Neural cell (in vitro differentiated cells): ENCODE results near the gene ATXN10. TPM values are rescaled to one million over a fixed set of nuclear protein-coding genes. Genes with fewer than 3 reads are reported as not detected.

Experiments used
- H2AFZ ChIP-seq: fragments of 200-600, 300-800 bp; sonication (generic), shearing (Covaris generic); 2 replicates; pipeline ENCODE4 v1.6.0; 2014; ENCODE audit warnings: low read depth, mild to moderate bottlenecking, antibody characterized with exemption, low read length, moderate library complexity
- H3F3A ChIP-seq: fragments of 200-600 bp; shearing (Covaris generic); 2 replicates; pipeline ENCODE4 v1.6.1; 2016; ENCODE audit warnings: mild to moderate bottlenecking, moderate library complexity, mixed read lengths, antibody characterized with exemption, low read length; ENCODE audit not compliant: insufficient read depth, poor library complexity, severe bottlenecking
- H3K27ac ChIP-seq: fragments of 200-600, 300-800 bp; sonication (generic), shearing (Covaris generic); 2 replicates; pipeline ENCODE4 v1.5.1; 2014; ENCODE audit warnings: mild to moderate bottlenecking, low read length, moderate library complexity
- H3K27me3 ChIP-seq: fragments of 300-800, 200-600 bp; sonication (generic), shearing (Covaris generic); 2 replicates; pipeline ENCODE4 v1.6.0; 2014; ENCODE audit warnings: mild to moderate bottlenecking, low read depth, low read length, moderate library complexity; ENCODE audit not compliant: insufficient read depth
- H3K36me3 ChIP-seq: fragments of 300-800, 200-600 bp; sonication (generic), shearing (Covaris generic); 2 replicates; pipeline ENCODE4 v1.5.1; 2014; ENCODE audit warnings: mild to moderate bottlenecking, antibody characterized with exemption, low read length, moderate library complexity; ENCODE audit not compliant: insufficient read depth
- H3K4me2 ChIP-seq: fragments of 300-800, 200-600 bp; sonication (generic), shearing (Covaris generic); 2 replicates; pipeline ENCODE4 v1.6.0; 2014; ENCODE audit warnings: mild to moderate bottlenecking, low read length
- H3K4me3 ChIP-seq: fragments of 300-800, 200-600 bp; sonication (generic), shearing (Covaris generic); 2 replicates; pipeline ENCODE4 v1.5.1; 2014; ENCODE audit warnings: mild to moderate bottlenecking, low read length, moderate library complexity
- H3K79me2 ChIP-seq: fragments of 200-600 bp; shearing (Covaris generic); replicated peaks from 2 replicates; pipeline ENCODE4 v1.6.0; 2014; ENCODE audit warnings: mild to moderate bottlenecking, low read length, moderate library complexity; ENCODE audit not compliant: insufficient read depth
- H3K9ac ChIP-seq: fragments of 300-800, 200-600 bp; sonication (generic), shearing (Covaris generic); 2 replicates; pipeline ENCODE4 v1.6.1; 2016; ENCODE audit warnings: mild to moderate bottlenecking, low read length, mixed read lengths
- H3K9me2 ChIP-seq: fragments of 200-600 bp; shearing (Covaris generic); 2 replicates; pipeline ENCODE4 v1.6.1; 2016; ENCODE audit warnings: mild to moderate bottlenecking, low read length, mixed read lengths; ENCODE audit not compliant: insufficient read depth
- H3K9me3 ChIP-seq: fragments of 200-600, 300-800 bp; sonication (generic), shearing (Covaris generic); 2 replicates; pipeline ENCODE4 v1.6.1; 2016; ENCODE audit warnings: mild to moderate bottlenecking, mixed run types, low read length, moderate library complexity, mixed read lengths
- H4K20me1 ChIP-seq: fragments of 200-600 bp; shearing (Covaris generic); 2 replicates; pipeline ENCODE4 v1.6.1; 2016; ENCODE audit warnings: mild to moderate bottlenecking, mixed run types; ENCODE audit not compliant: insufficient read depth
- EP300 ChIP-seq: fragments of 450-650 bp; conservative IDR thresholded peaks from 2 replicates; pipeline ENCODE4 v1.6.1; 2014; ENCODE audit warnings: antibody characterized with exemption, mild to moderate bottlenecking, moderate library complexity; ENCODE audit not compliant: poor library complexity, severe bottlenecking
- EZH2 ChIP-seq: fragments of 200-600, 300-800 bp; shearing (Covaris generic), sonication (generic); IDR thresholded peaks from 2 replicates; pipeline ENCODE4 v1.6.1; 2014; ENCODE audit warnings: antibody characterized with exemption, low read length, borderline replicate concordance, mild to moderate bottlenecking; ENCODE audit not compliant: insufficient read depth, poor library complexity, severe bottlenecking
- MXI1 ChIP-seq: fragments of 450-650 bp; conservative IDR thresholded peaks from 2 replicates; pipeline ENCODE4 v1.6.1; 2014; ENCODE audit warnings: antibody characterized with exemption, mild to moderate bottlenecking; ENCODE audit not compliant: poor library complexity, severe bottlenecking
- POLR2AphosphoS5 ChIP-seq: IDR thresholded peaks from 2 replicates; pipeline ENCODE4 v1.6.1; 2012
- RAD21 ChIP-seq: fragments of 450-650 bp; conservative IDR thresholded peaks from 2 replicates; pipeline ENCODE4 v1.6.1; 2014; ENCODE audit warnings: antibody characterized with exemption, mild to moderate bottlenecking, moderate library complexity
- SMC3 ChIP-seq: fragments of 450-650 bp; conservative IDR thresholded peaks from 2 replicates; pipeline ENCODE4 v1.6.1; 2014; ENCODE audit warnings: antibody characterized with exemption, mild to moderate bottlenecking, moderate library complexity; ENCODE audit not compliant: poor library complexity
- TAF1 ChIP-seq: IDR thresholded peaks from 2 replicates; pipeline ENCODE4 v1.6.1; 2012; ENCODE audit warnings: low read depth
- polyA plus RNA-seq: library from polyadenylated mRNA; depleted of rRNA; stranded (reverse); fragments of >200 nt; gene quantifications from 2 replicates; pipeline ENCODE4 v1.2.3, GENCODE V29; 2014
- TF ChIP-seq, protein P1 (sequence below): fragments of 450-650 bp; IDR thresholded peaks from 2 replicates; pipeline ENCODE4 v1.5.1; 2014; ENCODE audit warnings: antibody characterized with exemption, mild to moderate bottlenecking, moderate library complexity; ENCODE audit not compliant: poor library complexity, severe bottlenecking
- TF ChIP-seq, protein P2 (sequence below): IDR thresholded peaks from 2 replicates; pipeline ENCODE4 v1.6.1; 2012; ENCODE audit warnings: borderline replicate concordance

The ATXN10 gene
- polyA plus RNA-seq, 1 donor from 2014 or later = 321 TPM

DNA sequence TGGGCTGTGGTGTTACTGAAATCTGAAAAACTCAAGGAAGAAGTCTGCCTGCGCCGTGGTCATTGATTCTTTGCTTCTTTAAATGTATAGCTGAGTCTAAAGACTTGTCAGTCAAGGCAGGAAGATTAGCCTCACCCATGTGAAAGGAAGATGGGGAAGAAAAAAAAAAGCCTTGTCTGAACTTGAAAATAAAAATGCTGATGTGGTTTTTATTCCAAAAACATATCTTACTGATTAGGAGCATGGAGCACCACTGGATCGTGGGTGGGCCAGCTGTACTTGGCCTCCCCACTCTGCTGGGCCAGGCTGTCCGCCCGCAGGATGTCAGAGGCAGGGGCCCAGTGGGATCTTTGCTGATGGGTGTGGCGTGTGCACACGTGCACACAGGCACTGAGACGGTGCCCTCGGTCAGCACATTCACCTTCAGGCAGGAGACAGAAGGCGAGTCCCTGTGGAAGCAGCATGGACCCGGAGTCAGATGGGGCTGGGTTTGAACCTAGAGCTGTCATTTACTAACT lies 193.4 kb downstream of the ATXN10 start (continued):
- no peak for TF ChIP-seq SMC3
- TF ChIP-seq MXI1 = no peak

DNA sequence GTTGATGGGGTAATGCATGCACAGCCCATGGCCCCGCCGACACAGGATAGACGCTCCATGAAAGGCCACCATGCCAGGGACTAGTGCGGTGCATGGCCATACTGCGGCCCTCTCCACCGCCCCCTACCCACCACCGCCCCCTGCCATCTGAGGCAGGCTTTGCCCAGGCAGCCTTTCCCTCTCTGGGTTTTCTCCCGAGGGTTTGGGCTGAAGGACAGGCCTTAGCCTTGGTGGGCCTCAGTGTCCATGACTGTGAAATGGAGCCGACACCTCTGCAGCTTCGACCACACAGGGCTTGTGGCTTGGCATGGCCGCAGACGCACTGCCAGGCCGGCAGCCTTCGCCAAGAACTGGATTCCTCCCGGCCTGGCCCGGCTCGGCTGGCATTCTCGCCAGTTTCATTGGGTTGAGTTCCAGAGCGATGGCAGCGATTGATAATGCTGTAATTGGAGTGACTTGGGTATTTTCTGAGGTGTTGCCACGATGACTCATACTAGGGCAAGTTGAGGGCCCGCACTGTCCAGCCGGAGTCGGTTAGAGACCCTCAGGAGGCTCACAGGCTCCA lies 194.0 kb downstream of the ATXN10 start:
- Histone ChIP-seq H3K9me2 (no peaks in the 10 kb centered on the region), H3K9ac (no peak overlapping the region), H3K79me2 (no peaks in the 10 kb centered on the region), H2AFZ (no peak overlapping the region), H3K27ac (no peak overlapping the region), H4K20me1 (no peaks in the 10 kb centered on the region), H3K4me2 (no peak overlapping the region), H3K36me3 (no peaks in the 10 kb centered on the region), H3K4me3 (no peak overlapping the region), H3K9me3 (no peaks in the 10 kb centered on the region), H3K27me3 (peaks cover 30% of the 10 kb centered on the region), H3F3A (no peaks in the 10 kb centered on the region)
- TF ChIP-seq POLR2AphosphoS5 (no peak), RAD21 (no peak), TAF1 (no peak), EP300 (no peak), EZH2 (no peak), MXI1 (no peak), SMC3 (no peak)
- TF ChIP-seq, protein P1, sequence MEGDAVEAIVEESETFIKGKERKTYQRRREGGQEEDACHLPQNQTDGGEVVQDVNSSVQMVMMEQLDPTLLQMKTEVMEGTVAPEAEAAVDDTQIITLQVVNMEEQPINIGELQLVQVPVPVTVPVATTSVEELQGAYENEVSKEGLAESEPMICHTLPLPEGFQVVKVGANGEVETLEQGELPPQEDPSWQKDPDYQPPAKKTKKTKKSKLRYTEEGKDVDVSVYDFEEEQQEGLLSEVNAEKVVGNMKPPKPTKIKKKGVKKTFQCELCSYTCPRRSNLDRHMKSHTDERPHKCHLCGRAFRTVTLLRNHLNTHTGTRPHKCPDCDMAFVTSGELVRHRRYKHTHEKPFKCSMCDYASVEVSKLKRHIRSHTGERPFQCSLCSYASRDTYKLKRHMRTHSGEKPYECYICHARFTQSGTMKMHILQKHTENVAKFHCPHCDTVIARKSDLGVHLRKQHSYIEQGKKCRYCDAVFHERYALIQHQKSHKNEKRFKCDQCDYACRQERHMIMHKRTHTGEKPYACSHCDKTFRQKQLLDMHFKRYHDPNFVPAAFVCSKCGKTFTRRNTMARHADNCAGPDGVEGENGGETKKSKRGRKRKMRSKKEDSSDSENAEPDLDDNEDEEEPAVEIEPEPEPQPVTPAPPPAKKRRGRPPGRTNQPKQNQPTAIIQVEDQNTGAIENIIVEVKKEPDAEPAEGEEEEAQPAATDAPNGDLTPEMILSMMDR = no peak
- TF ChIP-seq, protein P2, sequence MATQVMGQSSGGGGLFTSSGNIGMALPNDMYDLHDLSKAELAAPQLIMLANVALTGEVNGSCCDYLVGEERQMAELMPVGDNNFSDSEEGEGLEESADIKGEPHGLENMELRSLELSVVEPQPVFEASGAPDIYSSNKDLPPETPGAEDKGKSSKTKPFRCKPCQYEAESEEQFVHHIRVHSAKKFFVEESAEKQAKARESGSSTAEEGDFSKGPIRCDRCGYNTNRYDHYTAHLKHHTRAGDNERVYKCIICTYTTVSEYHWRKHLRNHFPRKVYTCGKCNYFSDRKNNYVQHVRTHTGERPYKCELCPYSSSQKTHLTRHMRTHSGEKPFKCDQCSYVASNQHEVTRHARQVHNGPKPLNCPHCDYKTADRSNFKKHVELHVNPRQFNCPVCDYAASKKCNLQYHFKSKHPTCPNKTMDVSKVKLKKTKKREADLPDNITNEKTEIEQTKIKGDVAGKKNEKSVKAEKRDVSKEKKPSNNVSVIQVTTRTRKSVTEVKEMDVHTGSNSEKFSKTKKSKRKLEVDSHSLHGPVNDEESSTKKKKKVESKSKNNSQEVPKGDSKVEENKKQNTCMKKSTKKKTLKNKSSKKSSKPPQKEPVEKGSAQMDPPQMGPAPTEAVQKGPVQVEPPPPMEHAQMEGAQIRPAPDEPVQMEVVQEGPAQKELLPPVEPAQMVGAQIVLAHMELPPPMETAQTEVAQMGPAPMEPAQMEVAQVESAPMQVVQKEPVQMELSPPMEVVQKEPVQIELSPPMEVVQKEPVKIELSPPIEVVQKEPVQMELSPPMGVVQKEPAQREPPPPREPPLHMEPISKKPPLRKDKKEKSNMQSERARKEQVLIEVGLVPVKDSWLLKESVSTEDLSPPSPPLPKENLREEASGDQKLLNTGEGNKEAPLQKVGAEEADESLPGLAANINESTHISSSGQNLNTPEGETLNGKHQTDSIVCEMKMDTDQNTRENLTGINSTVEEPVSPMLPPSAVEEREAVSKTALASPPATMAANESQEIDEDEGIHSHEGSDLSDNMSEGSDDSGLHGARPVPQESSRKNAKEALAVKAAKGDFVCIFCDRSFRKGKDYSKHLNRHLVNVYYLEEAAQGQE = no peak

DNA sequence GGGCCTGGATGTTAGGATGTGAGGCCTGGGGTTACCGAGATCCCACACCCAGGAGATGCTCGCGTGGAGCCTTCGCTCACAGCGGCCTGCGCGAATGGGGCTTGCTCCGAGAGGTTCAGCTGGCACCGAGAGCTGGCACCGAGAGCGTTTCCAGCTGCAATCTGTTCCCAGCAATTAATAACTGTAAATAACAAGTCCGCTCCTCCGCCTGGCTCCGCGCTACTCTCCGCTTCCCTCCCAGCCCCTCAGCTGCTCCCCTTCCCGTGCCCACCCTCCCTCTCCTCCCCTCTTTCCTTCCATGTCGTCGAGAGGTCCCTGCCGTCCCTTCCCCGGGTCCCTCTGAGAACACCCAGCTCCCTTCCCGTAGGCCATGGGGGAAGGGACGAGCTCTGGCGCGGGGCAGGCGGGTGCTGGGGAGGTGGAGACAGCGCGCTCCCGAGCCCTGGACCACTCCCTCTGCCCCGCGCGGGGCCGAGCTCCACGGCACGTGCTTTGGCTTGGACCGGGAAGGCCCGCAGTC lies 194.6 kb downstream of the ATXN10 start:
- peaks cover 30% of the 10 kb centered on the region for H3K27me3 ChIP-seq
- no peak overlapping the region for H3K9ac ChIP-seq
- H2AFZ ChIP-seq = no peak overlapping the region
- no peaks in the 10 kb centered on the region for H3K9me2 ChIP-seq
- H3K27ac ChIP-seq = no peak overlapping the region
- H3K9me3 ChIP-seq = no peaks in the 10 kb centered on the region
- H3K4me2 ChIP-seq = no peak overlapping the region
- H3K79me2 ChIP-seq = no peaks in the 10 kb centered on the region
- no peak overlapping the region for H3K4me3 ChIP-seq
- H4K20me1 ChIP-seq = no peaks in the 10 kb centered on the region
- no peaks in the 10 kb centered on the region for H3F3A ChIP-seq
- no peak for TF ChIP-seq EZH2
- no peak for TF ChIP-seq SMC3
- TF ChIP-seq, protein P1 = no peak
- TF ChIP-seq, protein P2 = no peak
- no peak for TF ChIP-seq MXI1
- TF ChIP-seq EP300 = no peak
- no peak for TF ChIP-seq TAF1
- no peak for TF ChIP-seq POLR2AphosphoS5
- TF ChIP-seq RAD21 = no peak
- no peaks in the 10 kb centered on the region for H3K36me3 ChIP-seq
